Activated T-cell treated with anti-CD3 and anti-CD28 coated beads for 4 hours (primary cell): Measurements from ENCODE around the gene EHMT2.
"Not testable (repeated sequence)": the region's sequence is repeated elsewhere in the genome, so short reads cannot be mapped to it uniquely, and the experiment has no call there.

Experiments used
- DNase-seq: peaks from one replicate; pipeline ENCODE4 v3.0.0-alpha.2; 2020

EHMT2 gene

GRCh38 chr6:31887173-31888007 lies 10.1 kb downstream of the EHMT2 start:
- DNase-seq, result no peak

GRCh38 chr6:31886541-31886991 lies 10.9 kb downstream of the EHMT2 start:
- DNase-seq, result no peak

GRCh38 chr6:31884528-31885035 lies 12.9 kb downstream of the EHMT2 start:
- DNase-seq, result no peak

GRCh38 chr6:31883676-31884075 lies 13.8 kb downstream of the EHMT2 start:
- DNase-seq, result no peak

- DNase-seq, result no peak
These were observed 15.2 kb downstream of the EHMT2 start for GRCh38 chr6:31882344-31882743.

- no peak for DNase-seq
These were observed 16.2 kb downstream of the EHMT2 start for GRCh38 chr6:31881136-31881859.

GRCh38 chr6:31880616-31881015 lies 16.9 kb downstream of the EHMT2 start:
- DNase-seq, result no peak

GRCh38 chr6:31879901-31880300 lies 17.6 kb downstream of the EHMT2 start:
- DNase-seq, result no peak

GRCh38 chr6:31879143-31879542 lies 18.4 kb downstream of the EHMT2 start:
- no peak for DNase-seq

GRCh38 chr6:31878726-31879125 lies 18.8 kb downstream of the EHMT2 start, which contains the start of gene SLC44A4:
SLC44A4 (minus strand) TSS chr6:31878997; CDS start chr6:31878980, 17 bp downstream.
- DNase-seq, result no peak

- no peak for DNase-seq
These were observed 19.3 kb downstream of the EHMT2 start for GRCh38 chr6:31878222-31878621.

- no peak for DNase-seq
These were observed 19.8 kb downstream of the EHMT2 start for GRCh38 chr6:31877651-31878161.

GRCh38 chr6:31877125-31877650 lies 20.3 kb downstream of the EHMT2 start:
- DNase-seq, result no peak

GRCh38 chr6:31876357-31876756 lies 21.1 kb downstream of the EHMT2 start:
- no peak for DNase-seq

GRCh38 chr6:31875877-31876276 lies 21.6 kb downstream of the EHMT2 start:
- no peak for DNase-seq

- no peak for DNase-seq
These were observed 22.5 kb downstream of the EHMT2 start for GRCh38 chr6:31874836-31875572.

- DNase-seq, result no peak
These were observed 23.3 kb downstream of the EHMT2 start for GRCh38 chr6:31874084-31874670.

- no peak for DNase-seq
These were observed 26.3 kb downstream of the EHMT2 start for GRCh38 chr6:31871046-31871659.

GRCh38 chr6:31870385-31870921 lies 27.0 kb downstream of the EHMT2 start:
- DNase-seq, result no peak

GRCh38 chr6:31869343-31869742 lies 28.2 kb downstream of the EHMT2 start:
- no peak for DNase-seq

GRCh38 chr6:31868658-31868971 lies 28.9 kb downstream of the EHMT2 start:
- DNase-seq, result not testable (repeated sequence)
